22Rv1 (cell line): ENCODE results near the gene SMARCA4.

Source experiments
- H3K27ac ChIP-seq: fragments of 450-650 bp; 2 replicates; pipeline ENCODE4 v1.5.1; 2017
- CTCF ChIP-seq: fragments of 450-650 bp; IDR thresholded peaks from 2 replicates; pipeline ENCODE4 v1.5.1; 2017; ENCODE audit warnings: mild to moderate bottlenecking
- ZFX ChIP-seq: fragments of 450-650 bp; IDR thresholded peaks from 2 replicates; pipeline ENCODE4 v1.6.1; 2017; ENCODE audit warnings: antibody characterized with exemption, borderline replicate concordance

The SMARCA4 gene

DNA sequence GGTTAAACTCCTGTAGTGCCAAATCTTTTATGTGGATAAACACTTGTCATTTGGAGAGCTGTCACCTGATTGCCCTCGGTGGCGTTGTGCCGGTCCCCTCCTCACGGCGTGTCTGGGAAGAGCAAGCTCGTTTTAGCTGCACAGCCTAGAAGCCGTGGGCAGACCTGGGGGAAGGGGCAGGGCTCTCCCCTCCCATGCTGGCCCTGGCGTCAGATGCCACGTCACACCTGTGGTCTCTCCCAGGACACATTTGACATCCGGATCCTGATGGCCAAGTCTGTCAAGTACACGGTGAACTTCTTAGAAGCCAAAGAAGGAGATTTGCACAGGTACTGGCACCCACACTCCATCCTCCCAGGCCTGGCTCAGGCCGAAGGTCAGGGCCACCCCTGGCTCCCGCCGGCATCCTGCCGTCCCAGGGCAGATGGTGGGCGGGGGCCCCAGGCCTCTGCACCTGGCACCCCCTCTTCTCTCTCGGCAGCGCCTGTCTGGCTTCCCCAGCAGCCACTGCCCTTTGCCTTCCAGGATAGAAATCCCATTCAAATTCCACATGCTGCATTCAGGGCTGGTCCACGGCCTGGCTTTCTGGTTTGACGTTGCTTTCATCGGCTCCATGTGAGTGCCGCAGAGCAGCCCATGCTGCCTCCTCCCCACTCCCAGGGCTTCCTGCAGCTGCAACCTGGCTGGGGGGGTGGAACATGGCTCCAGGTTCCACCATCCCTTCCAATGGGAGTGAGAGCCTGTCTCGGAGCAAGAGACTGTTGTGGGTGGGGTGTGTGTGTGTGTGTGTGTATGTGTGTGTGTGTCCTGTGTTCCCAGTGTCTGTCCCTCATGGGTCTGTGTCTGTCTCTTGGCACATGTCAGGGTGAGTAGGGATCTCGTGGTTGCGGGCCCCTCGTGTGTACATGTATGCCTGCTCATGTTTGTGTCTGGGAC, 41.2 kb upstream of the SMARCA4 start:
- TF ChIP-seq CTCF: no peak
- TF ChIP-seq ZFX: no peak
- no peak overlapping the region for H3K27ac ChIP-seq

DNA sequence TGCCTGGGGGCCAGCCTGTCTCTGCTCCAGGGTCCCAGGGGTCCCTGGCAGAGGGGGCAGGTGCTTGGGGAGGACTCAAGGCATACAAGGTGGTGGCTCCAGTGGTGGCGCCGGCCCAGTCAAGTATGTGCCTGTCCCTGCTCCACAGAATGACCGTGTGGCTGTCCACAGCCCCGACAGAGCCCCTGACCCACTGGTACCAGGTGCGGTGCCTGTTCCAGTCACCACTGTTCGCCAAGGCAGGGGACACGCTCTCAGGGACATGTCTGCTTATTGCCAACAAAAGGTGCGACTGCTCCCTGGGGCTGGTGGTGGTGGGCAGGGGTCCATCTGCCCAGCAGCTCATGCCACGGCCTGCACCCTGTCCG, 40.6 kb upstream of the SMARCA4 start:
- TF ChIP-seq CTCF: no peak
- TF ChIP-seq ZFX: no peak
- no peak overlapping the region for H3K27ac ChIP-seq

- H3K27ac ChIP-seq: no peak overlapping the region
- TF ChIP-seq CTCF (no peak), ZFX (no peak)
Measured at GRCh38 chr19:10920781-10921180, 40.0 kb upstream of the SMARCA4 start.

DNA sequence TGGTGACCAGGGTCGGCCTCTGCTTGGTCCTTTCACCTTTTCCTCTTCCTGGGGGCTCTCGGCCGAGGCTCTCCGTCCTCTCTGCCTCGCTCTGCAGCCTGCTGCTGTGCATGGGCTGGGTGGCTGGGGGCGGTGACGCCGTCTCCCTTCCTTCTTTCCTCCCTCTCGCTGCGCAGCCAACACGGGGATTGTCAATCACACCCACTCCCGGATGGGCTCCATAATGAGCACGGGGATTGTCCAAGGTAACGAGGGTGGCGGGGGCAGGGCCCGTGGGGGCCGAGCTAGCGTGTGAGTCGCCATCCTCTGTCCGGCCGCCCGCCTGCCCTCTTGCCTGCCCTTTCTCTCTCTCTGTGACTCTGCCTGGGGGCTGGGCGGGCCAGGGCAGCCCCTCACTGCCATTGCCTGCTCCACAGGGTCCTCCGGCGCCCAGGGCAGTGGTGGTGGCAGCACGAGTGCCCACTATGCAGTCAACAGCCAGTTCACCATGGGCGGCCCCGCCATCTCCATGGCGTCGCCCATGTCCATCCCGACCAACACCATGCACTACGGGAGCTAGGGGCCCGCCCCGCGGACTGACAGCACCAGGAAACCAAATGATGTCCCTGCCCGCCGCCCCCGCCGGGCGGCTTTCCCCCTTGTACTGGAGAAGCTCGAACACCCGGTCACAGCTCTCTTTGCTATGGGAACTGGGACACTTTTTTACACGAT, 39.5 kb upstream of the SMARCA4 start:
- H3K27ac ChIP-seq: 0 out of 2 replicates have a peak overlapping the region, but pooled peaks have one; percentile 13
- TF ChIP-seq ZFX (no peak), CTCF (no peak)

- TF ChIP-seq ZFX: no peak
- TF ChIP-seq CTCF: no peak
- H3K27ac ChIP-seq: 0 out of 2 replicates have a peak overlapping the region, but pooled peaks have one; percentile 13
Measured at GRCh38 chr19:10921910-10922637, 38.8 kb upstream of the SMARCA4 start.

GRCh38 chr19:10922638-10923014, 38.2 kb upstream of the SMARCA4 start:
- TF ChIP-seq ZFX (no peak), CTCF (no peak)
- no peak overlapping the region; the same call in 1 of the 2 replicates for H3K27ac ChIP-seq
